GM18909 (cell line): ENCODE data around the gene PKP2.
"Not testable (repeated sequence)": the region's sequence is repeated elsewhere in the genome, so short reads cannot be mapped to it uniquely, and the experiment has no call there.

Experiments
- ATAC-seq: cut with Tn5 transposase; IDR thresholded peaks from one replicate; pipeline ENCODE4 v1.9.1; 2021; ENCODE audit warnings: mild to moderate bottlenecking; ENCODE audit not compliant: unreplicated experiment, poor library complexity

Gene PKP2

DNA sequence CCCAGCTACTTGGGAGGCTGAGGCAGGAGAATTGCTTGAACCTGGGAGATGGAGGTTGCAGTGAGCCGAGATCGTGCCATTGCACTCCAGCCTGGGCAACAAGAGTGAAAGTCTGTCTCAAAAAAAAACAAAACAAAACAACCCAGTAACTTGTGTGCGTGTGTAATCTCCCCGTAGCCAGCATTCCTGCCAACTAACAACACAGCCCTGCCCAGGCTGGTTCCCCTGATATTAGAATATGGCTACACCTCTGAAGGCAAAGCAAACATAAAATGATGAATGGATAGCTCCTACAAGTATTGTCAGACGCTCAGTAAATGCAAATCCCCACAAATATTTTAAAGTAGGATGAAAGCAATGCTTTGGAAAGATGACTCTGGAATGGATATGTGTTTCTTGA lies 24.2 kb downstream of the PKP2 start:
- not testable (repeated sequence) for ATAC-seq

- ATAC-seq: no peak
These were observed 25.9 kb downstream of the PKP2 start for GRCh38 chr12:32870716-32871115.

DNA sequence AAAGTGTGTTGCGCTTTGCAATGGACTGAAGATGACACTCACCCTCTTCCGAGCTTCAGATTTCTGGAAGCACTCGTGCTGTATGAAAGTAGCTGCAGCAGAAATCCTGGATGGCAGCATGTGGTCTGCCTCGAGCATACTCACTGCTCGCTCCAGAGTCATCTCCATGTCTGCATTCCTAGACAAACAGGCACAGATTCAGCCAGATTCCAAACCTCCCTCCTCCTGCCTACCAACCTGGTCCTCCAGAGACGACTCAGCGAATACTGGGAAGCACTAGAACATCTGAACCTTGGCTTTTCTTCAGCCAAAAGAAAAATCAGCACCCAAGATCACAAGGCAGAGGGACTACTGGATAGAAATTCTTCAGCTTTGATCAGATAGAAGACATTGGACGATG lies 27.7 kb downstream of the PKP2 start:
- ATAC-seq: no peak

DNA sequence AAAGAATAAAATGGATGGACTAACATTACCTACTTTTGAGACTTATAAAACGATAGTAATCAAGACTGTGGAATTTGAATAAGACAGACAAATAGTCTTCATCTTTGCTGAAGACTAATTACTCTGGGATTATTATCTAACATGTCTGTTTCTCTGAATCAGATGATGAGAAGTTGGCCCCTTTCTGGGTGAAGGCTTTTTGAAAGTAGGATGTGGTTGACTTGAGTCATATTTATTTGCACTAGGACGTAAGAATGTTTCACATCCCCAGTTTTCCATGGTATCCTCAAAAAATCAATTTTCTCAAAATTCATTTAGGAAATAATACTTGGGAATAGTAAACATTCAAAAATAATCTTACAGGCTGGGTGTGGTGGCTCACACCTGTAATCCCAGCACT lies 31.8 kb downstream of the PKP2 start:
- ATAC-seq: no peak

DNA sequence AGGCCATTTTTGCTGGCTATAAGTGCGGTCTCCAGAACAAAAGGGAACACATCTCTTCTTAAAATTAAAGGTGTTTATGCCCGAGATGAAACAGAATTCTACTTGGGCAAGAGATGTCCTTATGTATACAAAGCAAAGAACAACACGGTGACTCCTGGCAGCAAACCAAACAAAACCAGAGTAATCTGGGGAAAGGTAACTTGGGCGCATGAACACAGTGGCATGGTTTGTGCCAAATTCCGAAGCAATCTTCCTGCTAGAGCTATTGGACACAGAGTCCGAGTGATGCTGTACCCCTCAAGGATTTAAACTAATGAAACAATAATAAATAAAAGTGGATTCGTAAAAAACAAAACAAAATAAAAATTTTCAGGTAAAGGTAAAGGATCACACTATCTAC lies 33.4 kb downstream of the PKP2 start:
- ATAC-seq: no peak

DNA sequence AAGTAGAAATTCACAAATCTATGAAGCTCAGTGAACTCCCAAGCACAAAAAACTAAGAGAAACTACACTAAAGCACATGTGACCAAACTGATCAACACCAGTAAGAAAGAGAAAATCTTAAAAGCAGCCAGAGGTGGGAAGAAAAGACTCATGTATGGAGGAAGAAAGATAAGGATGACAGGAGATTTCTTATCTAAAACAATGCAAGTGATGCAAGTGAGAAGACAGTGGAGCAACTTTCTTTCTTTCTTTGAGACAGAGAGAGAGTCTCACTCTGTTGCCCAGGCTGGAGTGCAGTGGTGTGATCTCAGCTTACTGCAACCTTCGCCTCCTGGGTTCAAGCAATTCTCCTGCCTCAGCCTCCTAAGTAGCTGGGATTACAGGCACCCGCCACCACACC lies 34.9 kb downstream of the PKP2 start:
- ATAC-seq: not testable (repeated sequence)

- no peak for ATAC-seq
These were observed 36.4 kb downstream of the PKP2 start for GRCh38 chr12:32860192-32860591.

DNA sequence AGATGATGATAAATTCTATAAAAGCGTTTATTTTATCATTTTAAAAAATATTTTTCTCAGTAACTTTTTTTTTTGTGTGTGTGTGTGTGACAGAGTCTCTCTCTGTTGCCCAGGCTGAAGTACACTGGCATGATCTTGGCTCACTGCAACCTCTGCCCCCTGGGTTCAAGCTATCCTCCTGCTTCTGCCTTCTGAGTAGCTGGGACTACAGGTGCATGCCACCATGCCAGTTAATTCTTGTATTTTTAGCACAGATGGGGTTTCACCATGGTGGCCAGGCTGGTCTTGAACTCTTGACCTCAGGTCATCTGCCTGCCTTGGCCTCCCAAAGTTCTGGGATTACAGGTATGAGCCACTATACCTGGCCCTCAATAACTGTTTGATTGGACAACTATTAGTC lies 37.2 kb downstream of the PKP2 start:
- ATAC-seq: no peak

DNA sequence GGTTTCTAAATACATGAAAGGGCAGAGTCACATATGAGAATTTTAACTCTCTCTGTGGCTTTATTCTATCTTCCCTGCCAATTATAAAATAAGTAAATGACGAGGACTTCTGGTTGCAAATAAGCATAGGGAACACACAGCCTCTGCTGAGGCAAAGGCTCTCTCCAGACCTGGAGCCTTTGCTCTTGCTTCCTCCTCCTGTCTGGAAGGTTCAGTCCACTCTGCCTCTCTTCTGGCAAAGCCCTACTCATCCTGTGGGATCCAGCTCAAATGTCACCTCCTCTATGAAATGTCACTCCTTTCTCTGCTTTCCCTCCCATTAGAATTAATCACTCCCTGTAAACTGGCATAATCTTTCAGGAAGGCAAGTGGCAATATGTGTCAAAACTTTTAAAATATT lies 41.9 kb downstream of the PKP2 start:
- ATAC-seq: no peak

DNA sequence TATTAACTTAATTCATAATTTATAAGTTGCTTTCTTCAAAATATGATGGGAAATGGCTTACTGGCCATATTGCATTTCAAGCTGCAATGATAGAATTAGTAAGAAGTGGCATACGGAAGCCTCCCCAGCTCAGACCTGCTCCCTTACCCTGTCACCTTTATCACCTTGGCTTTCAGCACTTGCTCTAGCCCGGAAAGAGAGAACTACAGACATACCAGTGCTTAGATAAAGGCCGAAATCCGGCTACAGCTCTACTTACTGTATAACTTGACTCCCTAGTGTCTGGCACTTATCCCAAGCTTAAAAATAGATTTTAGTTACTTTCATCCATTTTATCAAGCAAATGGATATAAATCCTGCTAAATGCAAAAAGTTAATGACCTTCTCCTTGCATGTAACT lies 42.5 kb downstream of the PKP2 start:
- no peak for ATAC-seq

DNA sequence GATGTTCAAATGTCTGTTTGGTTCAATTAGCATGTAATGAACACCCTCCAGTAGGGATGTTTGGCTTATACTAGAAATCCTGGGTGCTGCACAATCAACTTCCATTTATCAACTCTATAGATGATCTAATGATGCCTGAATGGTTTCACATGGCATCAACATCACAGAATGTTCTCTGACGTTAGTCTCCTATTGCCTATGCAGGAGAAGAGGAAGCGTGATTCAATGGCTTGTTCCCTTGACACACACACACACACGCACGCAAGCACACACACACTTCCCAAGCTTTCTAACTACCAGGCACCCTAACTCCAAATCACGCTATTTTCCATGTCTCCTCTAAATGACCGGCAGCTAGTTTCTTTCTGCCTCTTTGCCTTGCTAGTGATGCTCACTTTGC lies 49.3 kb downstream of the PKP2 start:
- no peak for ATAC-seq

DNA sequence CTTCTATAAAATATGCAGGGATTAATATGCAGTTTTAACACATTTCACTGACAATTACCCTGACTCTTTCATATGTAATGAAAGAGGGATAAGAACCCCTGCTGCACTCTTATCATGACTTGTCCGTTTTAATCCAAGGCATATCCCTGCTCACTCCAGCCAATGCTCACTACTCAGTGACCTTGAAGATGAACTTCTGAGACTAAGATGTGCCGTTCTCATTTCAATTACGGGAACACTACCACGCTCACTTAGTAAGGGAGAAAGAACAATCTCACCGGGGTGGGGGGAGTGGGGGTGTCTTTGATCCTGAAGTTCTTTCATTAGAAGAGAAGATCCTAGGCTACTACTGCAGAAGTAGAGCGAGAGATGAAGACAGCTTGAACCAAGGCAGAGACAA lies 50.5 kb downstream of the PKP2 start:
- no peak for ATAC-seq

- ATAC-seq: no peak
These were observed 53.0 kb downstream of the PKP2 start for GRCh38 chr12:32843528-32844095.

DNA sequence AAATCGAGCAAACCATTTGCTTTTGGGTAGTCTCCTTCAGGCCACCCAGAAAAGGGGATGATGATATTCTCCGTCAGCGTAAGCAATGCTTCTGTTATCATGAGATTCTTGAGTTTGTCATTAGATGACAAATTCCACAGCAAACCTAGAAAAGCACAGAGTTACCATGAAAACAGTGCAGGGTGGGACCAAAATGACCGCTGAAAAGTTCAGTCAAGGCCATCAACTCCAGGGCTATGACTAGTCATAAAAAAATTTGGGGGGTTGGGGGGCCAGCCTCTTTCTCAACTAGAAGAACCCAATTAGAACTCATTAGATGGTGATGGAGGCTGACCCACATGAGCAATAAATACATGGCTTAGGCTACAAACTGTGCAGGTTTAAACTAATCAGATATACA lies 55.5 kb downstream of the PKP2 start:
- no peak for ATAC-seq

- no peak for ATAC-seq
These were observed 56.7 kb downstream of the PKP2 start for GRCh38 chr12:32839828-32840227.

DNA sequence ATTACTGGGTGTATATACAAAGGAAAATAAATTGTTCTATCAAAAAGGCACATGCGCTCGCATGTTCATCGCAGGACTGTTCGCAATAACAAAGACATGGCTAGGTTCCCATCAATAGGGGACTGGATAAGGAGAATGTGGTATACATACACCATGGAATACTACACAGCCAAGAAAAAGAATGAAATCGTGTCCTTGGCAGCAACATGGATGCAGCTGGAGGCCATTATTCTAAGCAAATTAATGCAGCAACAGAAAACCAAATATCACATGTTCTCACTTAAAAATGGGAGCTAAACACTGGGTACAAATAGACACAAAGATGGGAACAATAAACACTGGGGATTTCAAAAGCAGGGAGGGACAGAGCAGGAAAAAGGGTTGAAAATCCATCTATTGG lies 58.6 kb downstream of the PKP2 start:
- ATAC-seq: no peak

DNA sequence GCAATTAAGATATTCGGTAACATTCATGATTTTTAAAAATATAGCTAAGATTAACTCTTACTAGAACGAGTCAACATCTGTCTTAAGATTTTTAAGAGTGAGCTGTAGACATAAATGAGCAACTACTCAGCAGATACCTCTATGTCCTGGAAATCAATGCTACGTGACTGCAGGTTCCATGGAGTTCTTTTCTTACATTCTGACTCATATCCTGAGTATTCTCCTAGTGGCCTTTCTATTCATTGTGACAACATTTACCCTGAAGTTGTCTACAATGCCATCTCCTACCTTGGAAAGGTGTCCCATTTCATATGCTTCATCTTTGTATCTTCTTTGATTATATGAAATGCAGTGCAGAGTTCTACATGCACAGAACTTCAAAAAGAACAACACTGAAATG lies 59.9 kb downstream of the PKP2 start:
- ATAC-seq: no peak

- ATAC-seq: no peak
These were observed 62.5 kb downstream of the PKP2 start for GRCh38 chr12:32834122-32834521.

DNA sequence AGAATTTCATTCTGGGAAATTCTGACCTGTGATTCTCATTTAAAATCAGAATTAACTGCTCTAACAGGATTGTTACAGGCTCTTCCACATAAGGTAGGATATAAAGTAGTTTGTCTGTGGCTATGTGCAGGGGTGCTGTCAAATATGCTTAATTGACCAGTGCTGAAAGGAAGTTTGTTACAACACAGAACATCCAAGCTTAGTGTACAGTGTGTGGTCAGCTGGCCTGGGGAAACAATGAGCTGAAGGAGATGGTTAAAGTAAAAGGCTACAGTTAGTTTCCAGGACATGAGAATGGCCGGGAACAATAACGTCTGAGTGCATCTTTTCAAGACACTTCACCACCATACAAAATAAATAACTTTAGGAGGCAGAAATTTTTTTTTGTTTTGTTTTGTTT lies 68.0 kb downstream of the PKP2 start:
- no peak for ATAC-seq

GRCh38 chr12:32828120-32828519 lies 68.5 kb downstream of the PKP2 start:
- ATAC-seq: no peak

DNA sequence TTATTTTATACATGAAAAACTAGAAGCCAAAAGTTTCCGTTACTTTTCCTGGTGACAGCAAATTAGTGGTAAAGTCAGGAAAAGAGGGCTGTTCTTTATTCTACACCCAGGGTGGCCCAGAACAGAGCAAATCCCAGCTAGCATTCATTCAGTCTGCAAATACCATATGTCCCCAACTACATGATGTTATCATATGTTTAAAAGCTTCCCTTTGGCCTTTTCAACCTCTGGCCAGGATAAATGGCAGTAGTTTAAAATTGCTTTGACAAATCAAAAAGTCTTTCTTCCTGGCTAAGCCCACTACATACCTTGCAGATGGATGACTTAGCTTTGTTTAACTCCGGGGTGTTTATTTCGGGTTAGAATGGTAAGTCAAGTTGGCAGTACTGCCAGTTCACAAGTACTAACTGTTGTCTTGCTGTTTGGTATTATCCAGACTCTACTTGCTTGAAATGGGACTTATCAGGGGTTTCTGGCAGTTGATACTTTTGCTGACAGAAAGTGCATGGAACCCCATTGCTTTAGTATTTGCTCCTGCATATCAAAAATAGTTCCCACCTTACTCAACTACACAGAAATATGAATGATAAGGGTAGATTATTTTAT lies 69.7 kb downstream of the PKP2 start:
- ATAC-seq: no peak

- no peak for ATAC-seq
These were observed 72.0 kb downstream of the PKP2 start for GRCh38 chr12:32824596-32824995.

GRCh38 chr12:32822344-32822743 lies 74.2 kb downstream of the PKP2 start:
- ATAC-seq: no peak
